ENCODE measurements around the gene GNB5. TPM values are rescaled to one million over a fixed set of nuclear protein-coding genes. Genes with fewer than 3 reads are reported as not detected.

Gene GNB5
- total RNA-seq, 1 experiment from 2014 or later: 58.7 TPM

- peak overlapping the region; percentile 69 for H3K27ac ChIP-seq (ENCODE audit: low read length)
- no peaks in the 10 kb centered on the region for H3K27me3 ChIP-seq (ENCODE audit: control insufficient read depth, insufficient read depth, low read length)
- no TSS peak for BruUV-seq (replicated peaks)
- no peaks in the 10 kb centered on the region for H3K36me3 ChIP-seq (ENCODE audit: control insufficient read depth, insufficient read depth, low read length)
- in situ Hi-C loops (cut with HindIII; ENCODE audit: low pct_unique_long_range_greater_than_20kb, low sequenced_read_pairs) (no loop called here), intact Hi-C loops (cut with micrococcal nuclease; ENCODE audit: unreplicated experiment) (no loop called here)
- TF ChIP-seq TCF7L2 (IDR thresholded peaks at IDR 0.05; ENCODE audit: low read depth, low read length) (no peak), CTCF (IDR thresholded peaks at IDR 0.05) (no peak)
- DNase-seq (ENCODE audit: low read depth, low spot score) (no peak), ATAC-seq (no peak)
- H3K4me1 ChIP-seq (ENCODE audit: control insufficient read depth, insufficient read depth, low read length): peaks cover 40% of the 10 kb centered on the region
- CTCF ChIA-PET: no interaction called here
- no peaks in the 10 kb centered on the region for H3K9me3 ChIP-seq (ENCODE audit: control insufficient read depth, insufficient read depth, low read depth, low read length)
- peak overlapping the region in 1 of 2 experiments; percentile 6; a peak in 1 of 4 replicates for H3K4me3 ChIP-seq (ENCODE audit: low read depth in 2 of 2, low read length in 2 of 2)
- POLR2A ChIA-PET: no interaction called here
These were observed 91.4 kb downstream of the GNB5 start for GRCh38 chr15:52099651-52100272.

GRCh38 chr15:52098323-52098722, 92.9 kb downstream of the GNB5 start:
- ATAC-seq (no peak), DNase-seq (ENCODE audit: low read depth, low spot score) (no peak)
- BruUV-seq (replicated peaks): no TSS peak
- CTCF ChIA-PET: no interaction called here
- no peaks in the 10 kb centered on the region for H3K27me3 ChIP-seq (ENCODE audit: control insufficient read depth, insufficient read depth, low read length)
- no peaks in the 10 kb centered on the region for H3K9me3 ChIP-seq (ENCODE audit: control insufficient read depth, insufficient read depth, low read depth, low read length)
- intact Hi-C loops (cut with micrococcal nuclease; ENCODE audit: unreplicated experiment): no loop called here
- in situ Hi-C loops (cut with HindIII; ENCODE audit: low pct_unique_long_range_greater_than_20kb, low sequenced_read_pairs): no loop called here
- peak overlapping the region; percentile 29; the same call in 1 of the 2 replicates for H3K27ac ChIP-seq (ENCODE audit: low read length)
- POLR2A ChIA-PET: no interaction called here
- no peak for TF ChIP-seq REST (IDR thresholded peaks at IDR 0.05; ENCODE audit: insufficient read depth in 1 of 2, low read depth in 2 of 2, low read length in 1 of 2)
- TF ChIP-seq CTCF (IDR thresholded peaks at IDR 0.05): no peak
- TF ChIP-seq SIN3A (IDR thresholded peaks at IDR 0.05; ENCODE audit: borderline replicate concordance, insufficient read depth, low read depth, low read length): no peak
- TF ChIP-seq TCF7L2 (IDR thresholded peaks at IDR 0.05; ENCODE audit: low read depth, low read length): no peak
- no peak for TF ChIP-seq POLR2AphosphoS5 (IDR thresholded peaks at IDR 0.05; ENCODE audit: low read depth, low read length)
- peaks cover 45% of the 10 kb centered on the region for H3K4me1 ChIP-seq (ENCODE audit: control insufficient read depth, insufficient read depth, low read length)
- no peak overlapping the region for H3K4me3 ChIP-seq (ENCODE audit: low read depth in 2 of 2, low read length in 2 of 2)
- H3K36me3 ChIP-seq (ENCODE audit: control insufficient read depth, insufficient read depth, low read length): no peaks in the 10 kb centered on the region

Data from Panc1 (cell line).